ENCODE data around the gene TMEM125.

Gene TMEM125

DNA sequence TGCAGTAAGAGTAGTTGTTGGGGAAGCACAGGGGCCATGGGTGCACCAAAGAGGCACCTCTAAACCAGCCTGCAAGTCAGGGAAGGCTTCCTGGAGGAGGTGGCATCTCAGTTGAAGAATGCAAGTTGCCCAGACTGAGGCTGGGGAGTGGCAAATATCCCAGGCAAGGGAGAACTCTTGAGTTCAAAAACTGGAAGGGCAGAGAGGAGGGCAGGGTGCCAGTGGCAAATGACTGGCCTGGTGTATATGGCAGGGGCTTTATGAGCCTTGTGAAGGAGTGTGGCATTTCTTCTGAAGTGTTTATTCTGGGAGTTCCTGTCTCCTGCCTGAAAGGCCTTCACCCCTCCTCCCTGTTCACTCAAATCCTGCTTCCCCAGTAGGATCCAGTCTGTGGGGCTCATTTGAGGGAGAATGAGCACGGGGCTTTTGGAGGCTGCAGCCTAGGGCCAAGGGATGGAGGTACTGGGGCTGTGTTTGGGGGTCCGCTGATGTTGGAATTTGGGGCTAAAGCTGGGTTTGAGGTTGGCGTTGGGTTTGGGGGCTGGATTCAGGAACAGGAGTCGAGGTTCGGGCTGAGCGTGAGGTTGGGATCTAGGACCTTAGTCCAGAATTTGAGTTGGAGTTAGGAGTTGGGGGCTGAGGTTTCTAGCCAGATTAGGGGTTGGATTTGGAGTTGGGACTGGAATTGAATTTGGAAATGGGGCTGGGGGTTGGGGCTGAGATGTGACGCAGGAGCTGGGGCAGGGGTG, at the start of gene TMEM125:
Gene TMEM125 (plus strand): TSS at position 357 of the 749 bp plus-strand sequence. CDS start 2,740 bp downstream, outside the sequence.
- FAIRE-seq = no peak

DNA sequence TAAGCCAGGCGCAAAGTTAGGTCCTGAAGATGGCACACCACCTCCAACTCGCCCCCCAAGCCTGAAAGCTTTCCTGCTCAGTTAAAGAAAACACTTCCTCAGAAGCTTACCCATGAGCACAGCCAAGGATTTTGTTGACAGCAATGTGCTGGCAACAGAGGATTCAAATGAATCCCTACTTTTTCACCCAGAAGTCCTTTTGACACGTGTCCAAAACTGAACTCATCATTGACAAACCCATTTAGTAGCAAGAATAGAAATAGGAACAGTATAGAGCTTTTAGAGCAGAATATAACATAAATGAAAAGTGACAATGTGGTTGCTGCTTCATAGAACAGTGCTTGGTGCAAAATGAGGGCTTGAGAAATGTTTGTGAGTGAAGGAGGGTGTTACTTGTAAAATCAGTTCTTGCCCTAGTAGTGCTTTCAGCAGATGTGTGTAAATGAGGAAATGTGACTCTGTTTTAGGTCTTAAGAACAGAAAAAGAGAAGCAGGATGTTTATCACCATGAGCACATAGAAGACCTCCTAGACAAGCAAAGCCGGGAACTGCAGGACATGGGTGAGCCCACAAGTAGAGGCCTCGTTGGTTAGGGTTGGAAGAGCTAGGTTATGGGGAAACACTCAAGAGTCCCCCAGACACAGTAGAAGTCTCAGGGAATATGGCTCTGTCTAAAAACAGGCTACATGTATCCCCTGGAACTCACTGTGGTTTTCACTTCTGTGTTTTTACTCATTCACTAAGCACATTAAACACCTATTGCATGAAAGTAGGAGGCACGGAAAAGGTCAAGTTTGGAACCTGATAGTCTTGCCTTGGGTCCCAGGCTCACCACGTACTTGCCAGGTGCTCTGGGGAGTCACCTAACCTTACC, 48.6 kb upstream of the TMEM125 start:
- no peak for FAIRE-seq

DNA sequence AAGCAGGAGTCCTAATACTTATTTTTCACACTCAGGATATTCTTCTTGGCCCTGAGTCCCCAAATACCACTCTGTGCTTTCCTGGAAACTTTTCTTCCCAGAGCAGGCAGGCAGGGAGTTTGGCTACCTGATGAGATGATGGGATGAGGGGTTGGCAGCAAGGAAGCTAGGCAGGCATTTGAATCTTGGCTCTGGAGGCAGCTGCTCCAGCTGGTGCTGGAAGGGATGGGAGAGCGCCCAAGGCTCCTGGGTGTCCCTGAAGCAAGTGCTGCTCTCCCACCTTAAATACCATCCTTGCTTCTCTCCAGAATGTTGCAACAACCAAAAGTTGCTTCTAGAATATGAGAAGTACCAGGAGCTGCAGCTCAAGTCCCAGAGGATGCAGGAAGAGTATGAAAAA, 48.0 kb upstream of the TMEM125 start:
- FAIRE-seq = no peak

DNA sequence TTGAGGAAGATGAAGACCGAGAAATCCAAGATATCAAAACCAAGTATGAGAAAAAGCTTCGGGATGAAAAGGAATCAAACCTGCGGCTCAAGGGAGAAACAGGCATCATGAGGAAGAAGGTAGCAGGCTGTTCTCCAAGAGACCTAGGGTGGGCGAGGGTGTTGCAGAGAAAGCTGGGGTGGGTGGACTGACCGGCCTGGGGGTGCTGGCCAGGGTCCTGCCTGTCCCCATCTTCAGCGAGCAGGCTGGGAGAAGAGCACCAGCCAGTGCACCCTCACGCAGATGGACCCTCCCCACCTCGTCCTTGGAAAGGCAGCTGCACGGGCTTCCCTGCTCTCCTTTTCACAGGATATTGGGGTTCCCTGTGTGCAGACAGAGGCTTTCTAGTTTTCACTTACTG, 46.9 kb upstream of the TMEM125 start:
- FAIRE-seq = no peak

- no peak for FAIRE-seq
Observed at GRCh38 chr1:43225168-43225567, 44.6 kb upstream of the TMEM125 start.

DNA sequence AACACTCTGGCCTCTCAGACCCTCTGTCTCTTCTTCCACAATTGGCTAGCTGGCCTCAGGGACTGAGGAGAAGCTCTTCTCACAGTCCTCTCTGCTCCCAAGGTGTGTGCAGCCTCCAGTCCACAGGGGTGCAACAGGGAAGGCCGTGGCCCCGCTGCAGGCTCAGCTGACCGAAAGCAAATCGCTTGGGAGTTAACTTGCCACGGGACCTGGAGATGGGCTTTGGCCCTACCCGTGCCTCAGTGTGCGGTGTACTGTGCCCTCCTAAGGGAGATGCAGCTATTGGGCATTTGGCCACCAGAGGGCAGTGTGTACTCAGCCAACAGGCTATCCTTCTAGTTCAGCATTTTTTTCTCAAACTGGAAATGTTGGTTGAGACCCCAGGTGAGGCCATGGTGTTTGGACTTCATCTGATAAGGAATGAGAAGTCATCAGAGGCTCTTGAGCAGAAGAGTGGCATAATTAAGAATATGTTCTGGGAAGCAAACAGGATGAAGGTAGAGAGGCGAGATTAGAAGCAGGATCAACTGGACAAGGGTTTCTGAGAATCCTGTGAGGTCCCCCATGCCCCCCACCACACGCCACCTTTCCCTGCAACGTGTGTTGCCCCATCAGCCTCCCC, 42.5 kb upstream of the TMEM125 start:
- no peak for FAIRE-seq

DNA sequence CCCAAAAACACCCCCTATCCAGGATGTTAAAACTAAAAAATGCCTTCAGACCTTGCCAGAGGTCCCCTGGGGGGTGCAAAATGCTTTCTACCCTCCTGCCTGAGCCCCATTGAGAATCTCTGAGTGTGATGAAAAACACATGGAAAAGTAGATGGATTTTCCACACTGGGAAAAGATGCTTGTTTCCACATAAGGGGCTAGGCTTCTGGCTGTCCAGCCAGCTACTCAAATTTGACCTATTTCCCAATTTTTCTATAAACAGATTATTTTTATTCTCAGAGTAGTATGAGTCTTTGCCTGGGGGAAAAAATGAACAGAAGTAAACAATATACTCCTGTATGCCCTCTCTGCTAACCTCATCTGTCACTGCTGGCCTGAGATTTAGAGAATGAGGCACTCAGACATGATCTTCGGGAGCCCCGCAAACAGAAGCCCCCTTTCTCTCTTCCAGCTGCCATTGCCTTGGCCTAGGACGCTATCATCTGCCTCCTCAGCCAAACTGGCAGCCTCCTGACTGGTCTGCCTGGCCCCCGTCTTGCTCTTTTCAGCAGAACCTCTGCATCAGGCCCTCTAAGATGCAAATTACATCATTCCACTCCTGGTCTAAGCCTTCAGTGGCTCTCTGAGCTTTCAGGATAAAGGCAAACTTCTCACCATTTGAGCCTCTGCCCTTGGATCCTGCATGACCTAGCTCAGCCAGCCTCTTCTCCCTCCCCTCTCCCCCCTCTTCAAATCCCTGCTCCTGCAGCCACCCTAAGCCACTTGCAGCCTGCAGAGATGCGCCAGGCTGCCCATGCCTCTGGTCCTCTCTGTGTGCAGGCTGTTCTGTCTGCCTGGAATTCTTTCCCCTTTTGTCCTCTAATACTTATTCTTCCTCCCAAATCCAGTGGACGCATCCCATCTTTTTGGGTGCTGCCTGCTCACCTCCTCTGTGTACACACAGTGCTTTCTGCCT, 39.7 kb upstream of the TMEM125 start:
- FAIRE-seq = no peak

DNA sequence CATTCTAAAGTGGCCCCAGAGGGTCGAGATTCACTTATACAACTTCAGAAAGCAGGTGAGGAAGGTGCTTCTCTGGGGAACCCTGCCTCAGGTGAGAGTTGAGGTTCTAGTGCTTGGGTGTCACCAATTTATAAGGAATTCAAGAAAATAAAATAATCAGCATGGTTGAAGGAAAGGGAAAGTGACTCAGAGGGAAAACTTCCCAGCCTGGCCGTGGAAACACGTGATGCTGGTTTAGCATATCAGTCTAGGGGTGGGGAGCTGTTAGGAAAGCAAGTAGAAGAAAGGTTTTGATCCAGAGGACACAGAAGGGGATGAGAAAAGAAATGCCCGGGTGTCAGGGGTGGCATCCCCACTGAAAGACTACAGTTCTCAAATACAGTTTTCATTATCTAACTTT, 37.7 kb upstream of the TMEM125 start:
- FAIRE-seq = no peak

DNA sequence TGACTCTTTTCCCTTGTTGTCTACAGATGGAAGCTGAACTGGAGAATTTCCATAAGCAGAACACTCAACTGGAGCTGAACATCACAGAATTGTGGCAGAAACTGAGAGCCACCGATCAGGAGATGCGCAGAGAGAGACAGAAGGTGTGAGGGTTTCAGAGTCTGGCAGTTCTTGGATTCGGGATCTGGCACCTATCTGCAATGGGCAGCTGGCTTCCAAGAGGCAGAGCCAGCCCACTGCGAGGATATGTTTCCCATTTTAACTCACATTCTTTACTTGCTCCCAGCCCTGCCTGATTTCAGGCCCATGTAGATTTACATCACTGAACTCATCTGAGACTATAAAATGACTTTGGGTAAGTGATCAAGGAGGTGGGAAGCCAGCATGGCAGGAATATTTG, 37.3 kb upstream of the TMEM125 start:
- no peak for FAIRE-seq

DNA sequence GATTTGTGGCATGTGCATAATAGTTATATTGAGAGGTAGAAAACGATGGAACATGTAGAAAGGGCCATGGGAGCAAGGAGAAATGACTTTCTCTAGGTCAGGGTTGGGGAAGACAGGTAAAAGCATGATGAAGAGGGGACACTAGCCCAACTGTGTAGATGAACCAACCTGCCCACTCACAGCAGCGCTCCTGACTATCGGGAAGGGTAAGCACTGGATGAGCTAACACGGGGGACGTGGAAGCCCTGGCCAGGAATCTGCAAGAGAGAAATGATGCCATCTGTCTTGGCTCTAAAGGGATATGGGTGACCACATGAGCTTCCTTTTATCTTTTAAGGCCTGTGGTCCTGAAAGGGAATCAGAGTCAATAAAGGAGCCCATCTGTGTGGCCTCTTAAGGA, 36.2 kb upstream of the TMEM125 start:
- FAIRE-seq = no peak

- no peak for FAIRE-seq
Observed at GRCh38 chr1:43234267-43234666, 35.5 kb upstream of the TMEM125 start.

GRCh38 chr1:43235040-43235439, 34.7 kb upstream of the TMEM125 start:
- no peak for FAIRE-seq

- no peak for FAIRE-seq
Observed at GRCh38 chr1:43235451-43236121, 34.2 kb upstream of the TMEM125 start.

- FAIRE-seq = no peak
Observed at GRCh38 chr1:43237121-43237520, 32.7 kb upstream of the TMEM125 start.

DNA sequence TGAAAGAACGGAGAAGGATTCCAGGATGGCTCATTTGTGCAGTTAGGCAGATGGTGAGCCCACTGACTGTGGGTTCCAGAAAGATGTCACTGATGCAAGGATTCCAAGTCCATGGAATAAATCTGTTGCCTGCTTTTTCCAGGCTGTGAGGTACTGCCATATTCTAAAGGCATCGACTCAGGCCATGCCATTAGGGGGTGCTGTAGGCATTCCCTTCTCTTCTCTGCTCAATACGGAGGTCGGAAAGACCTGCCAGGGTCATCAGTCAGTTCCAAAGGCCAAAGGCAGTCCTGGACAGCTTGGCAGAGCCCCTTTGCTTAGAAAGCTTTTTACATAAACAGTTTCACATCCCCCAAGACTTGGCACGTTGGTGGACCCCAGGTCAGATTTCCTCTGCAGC, 31.7 kb upstream of the TMEM125 start:
- FAIRE-seq = no peak

- FAIRE-seq = no peak
Observed at GRCh38 chr1:43238991-43239469, 30.8 kb upstream of the TMEM125 start.

DNA sequence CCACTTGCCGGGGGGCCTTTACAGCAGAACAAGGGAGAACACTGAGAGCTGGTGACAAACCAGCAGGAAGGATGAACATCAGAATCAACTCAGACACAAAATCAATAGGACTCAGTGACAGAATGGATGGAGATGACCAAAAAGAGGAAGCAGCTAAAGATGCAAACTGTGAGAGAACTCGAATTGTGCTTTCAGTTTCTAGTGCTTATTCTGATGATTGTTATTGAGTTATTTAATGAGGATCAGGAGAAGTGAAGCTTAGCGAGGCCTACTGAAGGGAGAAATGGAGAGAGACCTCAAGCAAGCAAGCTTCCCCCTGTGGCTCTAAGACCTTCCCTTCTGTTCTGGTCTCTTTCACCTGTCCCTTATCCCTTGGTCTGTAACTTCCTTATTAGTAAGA, 30.3 kb upstream of the TMEM125 start:
- FAIRE-seq = no peak

DNA sequence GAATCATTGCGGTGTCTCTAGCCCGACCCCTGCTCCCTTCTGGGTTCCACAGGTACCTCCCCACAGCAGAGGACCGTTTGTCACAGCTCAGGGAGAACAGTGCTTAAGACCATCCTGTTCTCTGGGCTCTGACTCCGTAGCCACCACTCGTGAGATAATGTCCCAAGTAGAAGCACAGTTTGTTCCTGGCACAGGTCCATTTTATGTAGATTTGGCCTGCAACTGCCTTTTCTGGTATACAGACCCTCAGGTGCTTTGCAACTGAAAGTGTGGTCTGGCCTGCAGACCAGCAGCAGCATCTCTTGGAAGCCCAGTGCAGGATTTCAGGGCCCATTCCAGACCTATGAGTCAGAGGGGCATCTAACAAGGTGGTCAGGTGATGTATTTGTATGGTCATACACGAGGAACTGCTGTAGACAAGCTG, 28.4 kb upstream of the TMEM125 start:
- no peak for FAIRE-seq

DNA sequence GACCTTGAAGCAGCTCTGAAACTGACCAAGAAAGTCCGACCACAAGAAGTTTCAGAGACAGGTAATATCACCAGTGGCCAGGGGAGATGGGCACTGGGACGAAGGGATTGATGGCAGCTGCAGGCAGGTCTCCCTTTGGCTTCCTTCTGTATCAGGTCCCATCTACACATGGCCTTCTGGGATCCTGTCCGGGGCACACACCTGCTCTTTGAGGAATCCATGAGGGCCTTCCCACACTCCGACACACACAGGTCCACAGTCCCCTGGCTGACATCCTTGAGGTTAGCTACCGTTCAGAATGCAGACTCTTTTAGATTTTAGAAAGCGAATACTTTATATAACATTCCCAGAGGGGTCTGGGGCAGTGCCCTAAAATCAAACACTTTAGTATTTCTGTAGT, 26.5 kb upstream of the TMEM125 start:
- no peak for FAIRE-seq

DNA sequence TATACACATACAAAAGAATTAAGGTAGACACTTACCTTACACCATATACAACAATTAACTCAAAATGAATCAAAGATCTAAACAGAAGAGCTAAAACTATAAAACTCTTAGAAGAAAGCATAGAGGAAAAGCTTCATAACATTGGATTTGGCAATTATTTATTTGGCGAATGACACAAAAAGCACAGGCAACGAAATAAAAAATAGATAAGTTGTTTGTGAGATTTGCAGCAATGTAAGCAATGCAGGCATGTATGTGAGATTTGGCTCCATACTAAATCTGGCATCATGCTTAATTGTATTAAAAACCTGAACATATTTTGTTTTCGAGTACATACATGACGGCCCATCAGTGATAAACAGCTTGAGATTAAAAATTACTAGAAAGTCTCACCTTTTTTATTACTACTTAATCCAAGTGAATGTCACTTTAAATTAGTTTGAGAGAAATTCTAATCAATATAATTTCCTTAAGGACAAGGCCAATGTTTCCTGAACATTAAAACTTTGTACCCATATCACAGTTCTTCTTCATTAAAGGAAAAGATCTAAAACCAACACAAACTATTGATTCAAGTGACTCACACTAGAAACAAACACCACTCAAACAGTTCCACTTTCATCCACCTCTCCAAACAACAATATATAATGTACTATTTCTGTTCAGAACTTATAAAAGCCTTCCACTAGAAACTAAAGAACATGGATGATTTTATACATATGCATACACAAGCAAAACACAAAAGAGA, 23.1 kb upstream of the TMEM125 start:
- no peak for FAIRE-seq
